T follicular helper cell (primary cell): ENCODE data around the gene UTP4.
"Not testable (repeated sequence)": the region's sequence is repeated elsewhere in the genome, so short reads cannot be mapped to it uniquely, and the experiment has no call there.

Experiments used
- DNase-seq: peaks from one replicate; pipeline ENCODE4 v3.0.0-alpha.2; 2020; ENCODE audit warnings: low read depth

UTP4 gene

GRCh38 chr16:69110406-69110805 is 22.0 kb upstream of the UTP4 start:
- no peak for DNase-seq

GRCh38 chr16:69111216-69111875 is 21.1 kb upstream of the UTP4 start:
- no peak for DNase-seq

- DNase-seq, result no peak
Observed at GRCh38 chr16:69111876-69112230, 20.6 kb upstream of the UTP4 start.

- DNase-seq, result no peak
Observed at GRCh38 chr16:69112285-69113129, 19.9 kb upstream of the UTP4 start.

DNA sequence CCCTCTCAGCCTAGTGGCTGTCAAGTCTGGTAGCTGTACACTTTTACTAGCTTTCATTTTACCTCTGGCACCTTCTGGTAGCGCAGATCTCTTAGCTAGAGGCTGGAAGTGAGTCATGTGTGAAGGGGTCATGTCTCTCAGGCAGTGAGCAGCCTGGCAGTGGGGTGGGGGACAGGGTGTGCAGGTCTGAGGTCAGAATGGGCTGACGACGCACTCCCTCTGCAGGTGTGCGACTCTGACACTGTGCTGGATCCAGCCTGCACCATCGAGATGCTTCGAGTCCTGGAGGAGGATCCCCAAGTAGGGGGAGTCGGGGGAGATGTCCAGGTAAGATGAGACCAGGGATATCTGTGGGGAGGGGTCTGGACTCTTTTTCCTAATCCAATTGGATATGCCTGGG is 19.2 kb upstream of the UTP4 start:
- no peak for DNase-seq

DNA sequence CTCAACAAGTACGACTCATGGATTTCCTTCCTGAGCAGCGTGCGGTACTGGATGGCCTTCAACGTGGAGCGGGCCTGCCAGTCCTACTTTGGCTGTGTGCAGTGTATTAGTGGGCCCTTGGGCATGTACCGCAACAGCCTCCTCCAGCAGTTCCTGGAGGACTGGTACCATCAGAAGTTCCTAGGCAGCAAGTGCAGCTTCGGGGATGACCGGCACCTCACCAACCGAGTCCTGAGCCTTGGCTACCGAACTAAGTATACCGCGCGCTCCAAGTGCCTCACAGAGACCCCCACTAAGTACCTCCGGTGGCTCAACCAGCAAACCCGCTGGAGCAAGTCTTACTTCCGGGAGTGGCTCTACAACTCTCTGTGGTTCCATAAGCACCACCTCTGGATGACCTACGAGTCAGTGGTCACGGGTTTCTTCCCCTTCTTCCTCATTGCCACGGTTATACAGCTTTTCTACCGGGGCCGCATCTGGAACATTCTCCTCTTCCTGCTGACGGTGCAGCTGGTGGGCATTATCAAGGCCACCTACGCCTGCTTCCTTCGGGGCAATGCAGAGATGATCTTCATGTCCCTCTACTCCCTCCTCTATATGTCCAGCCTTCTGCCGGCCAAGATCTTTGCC is 18.0 kb upstream of the UTP4 start:
- DNase-seq, result no peak

DNA sequence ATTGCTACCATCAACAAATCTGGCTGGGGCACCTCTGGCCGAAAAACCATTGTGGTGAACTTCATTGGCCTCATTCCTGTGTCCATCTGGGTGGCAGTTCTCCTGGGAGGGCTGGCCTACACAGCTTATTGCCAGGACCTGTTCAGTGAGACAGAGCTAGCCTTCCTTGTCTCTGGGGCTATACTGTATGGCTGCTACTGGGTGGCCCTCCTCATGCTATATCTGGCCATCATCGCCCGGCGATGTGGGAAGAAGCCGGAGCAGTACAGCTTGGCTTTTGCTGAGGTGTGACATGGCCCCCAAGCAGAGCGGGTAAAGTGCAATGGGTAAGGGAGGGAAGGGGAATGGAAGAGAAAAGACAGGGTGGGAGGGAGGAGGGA is 17.5 kb upstream of the UTP4 start:
- DNase-seq, result no peak

- DNase-seq, result no peak
Observed at GRCh38 chr16:69115361-69115760, 17.1 kb upstream of the UTP4 start.

- DNase-seq, result no peak
Observed at GRCh38 chr16:69115837-69116236, 16.6 kb upstream of the UTP4 start.

GRCh38 chr16:69116256-69116875 is 16.1 kb upstream of the UTP4 start:
- DNase-seq, result no peak

DNA sequence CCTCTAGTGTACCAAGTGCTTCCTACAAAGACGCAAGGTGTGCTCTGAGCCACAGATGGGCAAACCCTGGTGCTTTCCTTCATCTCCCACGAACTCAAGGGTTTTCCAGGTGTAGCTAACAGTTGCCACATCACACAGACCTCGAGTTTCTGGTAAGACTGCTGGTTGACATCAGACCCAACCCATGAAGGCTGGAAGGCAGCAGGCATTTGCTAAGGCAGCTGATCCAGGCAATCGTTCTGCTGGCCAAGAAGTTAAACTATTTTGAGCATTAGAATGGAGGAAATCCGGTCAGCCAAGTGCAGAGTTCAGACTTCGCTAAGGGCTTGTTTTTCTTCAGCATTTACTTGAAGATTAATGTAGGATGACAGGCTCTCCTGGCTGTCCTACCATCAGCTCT is 15.5 kb upstream of the UTP4 start:
- DNase-seq, result no peak

- DNase-seq, result no peak
Observed at GRCh38 chr16:69118468-69118867, 14.0 kb upstream of the UTP4 start.

- no peak for DNase-seq
Observed at GRCh38 chr16:69118994-69119393, 13.5 kb upstream of the UTP4 start.

- no peak for DNase-seq
Observed at GRCh38 chr16:69119536-69119935, 12.9 kb upstream of the UTP4 start.

- no peak for DNase-seq
Observed at GRCh38 chr16:69120096-69120664, 12.3 kb upstream of the UTP4 start.

DNA sequence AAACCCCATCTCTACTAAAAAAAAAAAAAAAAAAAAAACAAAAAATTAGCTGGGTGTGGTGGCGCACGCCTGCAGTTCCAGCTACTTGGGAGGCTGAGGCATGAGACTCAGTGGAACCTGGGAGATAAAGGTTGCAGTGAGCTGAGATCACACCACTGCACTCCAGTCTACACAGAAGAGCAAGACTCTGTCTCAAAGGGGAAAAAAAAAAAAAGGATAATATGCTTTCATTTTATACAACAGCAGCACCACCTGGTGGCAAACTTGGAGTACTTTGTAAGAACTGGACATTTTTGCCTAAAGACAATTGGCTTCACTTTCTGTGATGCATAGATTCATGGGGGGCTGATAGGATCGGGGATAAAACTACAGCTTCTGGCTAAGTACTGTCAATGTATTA is 8.5 kb upstream of the UTP4 start:
- peak; percentile 61 for DNase-seq

DNA sequence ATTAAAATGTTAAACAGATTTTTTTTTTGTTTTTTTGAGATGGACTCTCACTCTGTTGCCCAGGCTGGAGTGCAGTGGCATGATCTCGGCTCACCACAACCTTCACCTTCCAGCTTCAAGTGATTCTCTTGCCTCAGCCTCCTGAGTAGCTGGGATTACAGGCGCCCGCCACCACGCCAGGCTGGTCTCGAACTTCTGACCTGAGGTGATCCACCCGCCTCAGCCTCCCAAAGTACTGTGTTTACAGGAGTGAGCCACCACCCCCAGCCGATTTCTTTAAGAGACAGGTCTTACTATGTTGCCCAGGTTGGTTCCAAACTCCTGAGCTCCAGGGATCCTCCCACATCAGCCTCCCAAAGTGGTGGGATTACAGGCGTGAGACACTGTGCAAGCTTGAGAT is 8.0 kb upstream of the UTP4 start:
- DNase-seq, result not testable (repeated sequence)

- not testable (repeated sequence) for DNase-seq
Observed at GRCh38 chr16:69124961-69125360, 7.5 kb upstream of the UTP4 start.

GRCh38 chr16:69126221-69126620 is 6.2 kb upstream of the UTP4 start:
- DNase-seq, result no peak

DNA sequence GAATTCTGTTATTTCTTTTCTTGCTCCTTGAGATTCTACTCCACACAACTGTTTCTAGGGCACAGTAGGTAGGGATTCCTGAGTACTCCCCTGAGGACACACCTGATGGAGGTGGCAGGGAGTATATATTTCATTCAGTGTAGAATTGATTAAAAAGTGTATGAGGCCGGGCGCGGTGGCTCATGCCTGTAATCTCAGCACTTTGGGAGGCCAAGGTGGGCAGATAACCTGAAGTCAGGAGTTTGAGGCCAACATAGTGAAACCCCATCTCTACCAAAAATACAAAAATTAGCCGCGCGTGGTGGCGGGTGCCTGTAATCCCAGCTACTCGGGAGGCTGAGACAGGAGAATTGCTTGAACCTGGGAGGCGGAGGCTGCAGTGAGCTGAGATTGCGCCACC is 5.6 kb upstream of the UTP4 start:
- not testable (repeated sequence) for DNase-seq

GRCh38 chr16:69127966-69128510 is 4.4 kb upstream of the UTP4 start:
- no peak for DNase-seq

DNA sequence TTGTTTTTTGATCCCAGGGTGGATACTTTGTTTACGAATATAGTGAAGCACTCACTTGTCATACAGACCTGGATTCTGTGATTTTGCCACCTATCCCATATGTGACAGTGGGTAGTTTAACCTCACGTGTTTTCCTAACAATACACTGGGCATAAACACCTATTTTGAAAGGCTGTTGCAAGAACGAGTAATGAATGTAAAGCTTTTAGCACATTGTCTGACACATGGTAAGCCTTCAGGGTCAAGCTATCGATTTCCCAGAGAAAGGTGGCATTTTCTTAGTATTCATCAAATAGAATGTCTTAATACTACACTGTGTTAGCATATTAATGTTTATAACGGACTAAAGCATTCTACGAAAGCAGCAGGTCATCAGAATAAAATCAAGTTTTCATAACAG is 2.0 kb upstream of the UTP4 start:
- DNase-seq, result no peak
